SU-DHL-6 (cell line): ENCODE measurements around the gene CRYGN.

Source experiments
- CTCF ChIP-seq: fragments of 200-600 bp; sonication (generic); IDR thresholded peaks from one replicate; pipeline ENCODE4 v1.5.1; 2017; ENCODE audit warnings: antibody characterized with exemption, mild to moderate bottlenecking, low read length, moderate library complexity; ENCODE audit not compliant: insufficient read depth, poor library complexity, severe bottlenecking
- EZH2phosphoT487 ChIP-seq: fragments of 200-600 bp; sonication (generic), shearing (Covaris generic); conservative IDR thresholded peaks from 2 replicates; pipeline ENCODE4 v1.6.1; 2018; ENCODE audit warnings: mild to moderate bottlenecking, antibody characterized with exemption, low read length, moderate library complexity, mixed read lengths

- TF ChIP-seq CTCF (no peak), EZH2phosphoT487 (no peak)
These were observed 4.0 kb downstream of the CRYGN start for GRCh38 chr7:151435971-151436370.
